IMR-90 (cell line): ENCODE data around the gene TMEM253. TPM values are rescaled to one million over a fixed set of nuclear protein-coding genes. Genes with fewer than 3 reads are reported as not detected.

Experiments used
- ATAC-seq: fragments of 200-7000 bp; cut with Tn5 transposase; 2 replicates; pipeline ENCODE4 v1.9.1; 2020; ENCODE audit warnings: low read depth, mild to moderate bottlenecking, moderate library complexity
- BruUV-seq: library from RNA; stranded (reverse); fragments of 400-500 nt; replicated peaks from 2 replicates; lab custom pipeline; 2021; lab: Mats Ljungman, UMichigan
- CTCF ChIA-PET: fragments of 300-600 bp; formaldehyde crosslinking; extraction: SDS; loops from one replicate; lab custom pipeline; 2021; ENCODE audit warnings: antibody characterized with exemption; lab: Yijun Ruan, JAX
- POLR2A ChIA-PET: fragments of 300-600 bp; sonication (Branson Sonifier 250); formaldehyde crosslinking; loops from one replicate; lab custom pipeline; 2022; ENCODE audit warnings: antibody characterized with exemption; ENCODE audit not compliant: unreplicated experiment; lab: Charles Lee
- DNase-seq: peaks from one replicate; pipeline ENCODE4 v3.0.0; 2013
- H2AFZ ChIP-seq: replicated peaks from 2 replicates; pipeline ENCODE3; 2013; ENCODE audit warnings: low read length, mild to moderate bottlenecking; ENCODE audit not compliant: poor library complexity
- H2AK5ac ChIP-seq: 2 replicates; pipeline ENCODE4 v1.6.1; 2013; ENCODE audit warnings: low read depth, low read length, inconsistent platforms
- H2AK9ac ChIP-seq: replicated peaks from 2 replicates; pipeline ENCODE3; 2013; ENCODE audit warnings: mild to moderate bottlenecking, low read depth, low read length, moderate library complexity; ENCODE audit not compliant: poor library complexity
- H2BK120ac ChIP-seq: 2 replicates; pipeline ENCODE4 v1.6.1; 2013; ENCODE audit warnings: low read depth, low read length, inconsistent platforms
- H2BK15ac ChIP-seq: 3 replicates; pipeline ENCODE4 v1.6.1; 2013; ENCODE audit warnings: low read depth, low read length, inconsistent platforms
- H2BK20ac ChIP-seq: 2 replicates; pipeline ENCODE4 v1.6.1; 2013; ENCODE audit warnings: low read depth, mild to moderate bottlenecking, inconsistent platforms, low read length, moderate library complexity
- H2BK5ac ChIP-seq: 2 replicates; pipeline ENCODE4 v1.6.1; 2013; ENCODE audit warnings: mild to moderate bottlenecking, low read depth, low read length, inconsistent platforms; ENCODE audit not compliant: poor library complexity, severe bottlenecking
- H3K14ac ChIP-seq: replicated peaks from 2 replicates; pipeline ENCODE4 v1.6.1; 2013; ENCODE audit warnings: low read depth, low read length, inconsistent platforms
- H3K18ac ChIP-seq: 2 replicates; pipeline ENCODE4 v1.6.1; 2013; ENCODE audit warnings: low read depth, low read length, control low read depth
- H3K23ac ChIP-seq: 2 replicates; pipeline ENCODE4 v1.6.1; 2013; ENCODE audit warnings: low read depth, low read length, inconsistent platforms
- H3K27ac ChIP-seq: 2 replicates; pipeline ENCODE4 v1.5.1; 2013; ENCODE audit warnings: mild to moderate bottlenecking, control low read depth, low read length; ENCODE audit not compliant: insufficient read depth
- H3K27me3 ChIP-seq: 2 replicates; pipeline ENCODE4 v1.6.1; 2013; ENCODE audit warnings: low read length; ENCODE audit not compliant: control insufficient read depth, insufficient read depth
- H3K36me3 ChIP-seq: 2 replicates; pipeline ENCODE4 v1.6.1; 2013; ENCODE audit warnings: low read length, mixed read lengths; ENCODE audit not compliant: control insufficient read depth, insufficient read depth
- H3K4ac ChIP-seq: 2 replicates; pipeline ENCODE4 v1.6.1; 2013; ENCODE audit warnings: low read depth, low read length, inconsistent platforms
- H3K4me1 ChIP-seq: 2 replicates; pipeline ENCODE4 v1.6.1; 2013; ENCODE audit warnings: low read length, mixed read lengths; ENCODE audit not compliant: control insufficient read depth, insufficient read depth
- H3K4me2 ChIP-seq: 2 replicates; pipeline ENCODE4 v1.6.1; 2013; ENCODE audit warnings: low read depth, mild to moderate bottlenecking, control low read depth, low read length, moderate library complexity
- H3K4me3 ChIP-seq: 2 replicates; pipeline ENCODE4 v1.5.1; 2013; ENCODE audit warnings: low read depth, mild to moderate bottlenecking, control low read depth, low read length, moderate library complexity; ENCODE audit not compliant: insufficient read depth
- H3K56ac ChIP-seq: 2 replicates; pipeline ENCODE4 v1.6.1; 2013; ENCODE audit warnings: low read length, inconsistent platforms; ENCODE audit not compliant: insufficient read depth; ENCODE audit errors: extremely low read depth
- H3K79me1 ChIP-seq, 2 experiments: 2 replicates each; pipeline ENCODE4 v1.6.1; 2013; ENCODE audit warnings: low read length in 2 of 2, inconsistent platforms in 1 of 2, low read depth in 1 of 2
- H3K9ac ChIP-seq: 2 replicates; pipeline ENCODE4 v1.6.1; 2013; ENCODE audit warnings: low read depth, low read length, control low read depth
- H3K9me1 ChIP-seq: 2 replicates; pipeline ENCODE4 v1.6.1; 2013; ENCODE audit warnings: low read length, inconsistent platforms; ENCODE audit not compliant: insufficient read depth
- H3K9me3 ChIP-seq: 2 replicates; pipeline ENCODE4 v1.6.1; 2013; ENCODE audit warnings: low read length; ENCODE audit not compliant: control insufficient read depth, insufficient read depth
- H4K20me1 ChIP-seq: 2 replicates; pipeline ENCODE4 v1.6.1; 2013; ENCODE audit warnings: low read length, inconsistent platforms; ENCODE audit not compliant: insufficient read depth
- H4K5ac ChIP-seq: 2 replicates; pipeline ENCODE4 v1.6.1; 2013; ENCODE audit warnings: mild to moderate bottlenecking, low read depth, low read length, control low read depth
- H4K8ac ChIP-seq, 2 experiments: 2 replicates each; pipeline ENCODE4 v1.6.1; 2013; ENCODE audit warnings: low read depth in 2 of 2, low read length in 2 of 2, control low read depth in 1 of 2, inconsistent platforms in 1 of 2
- H4K91ac ChIP-seq: 2 replicates; pipeline ENCODE4 v1.6.1; 2013; ENCODE audit warnings: low read depth, low read length, inconsistent platforms; ENCODE audit not compliant: insufficient read depth
- BHLHE40 ChIP-seq: fragments of 150-350 bp; IDR thresholded peaks from 2 replicates; pipeline ENCODE4 v1.6.1; 2016; ENCODE audit warnings: mild to moderate bottlenecking, low read depth, low read length
- CEBPB ChIP-seq: IDR thresholded peaks from 2 replicates; pipeline ENCODE4 v1.6.1; 2012; ENCODE audit warnings: low read depth, low read length, improper control_type of control experiment
- FOS ChIP-seq: fragments of 150-350 bp; IDR thresholded peaks from 2 replicates; pipeline ENCODE4 v1.6.1; 2016; ENCODE audit warnings: low read depth, low read length
- MAFK ChIP-seq: IDR thresholded peaks from 2 replicates; pipeline ENCODE4 v1.6.1; 2012; ENCODE audit warnings: low read depth, low read length, improper control_type of control experiment
- NFE2L2 ChIP-seq: fragments of 150-350 bp; IDR thresholded peaks from 2 replicates; pipeline ENCODE4 v1.6.1; 2016; ENCODE audit warnings: low read depth, mild to moderate bottlenecking, low read length
- POLR2A ChIP-seq: IDR thresholded peaks from 2 replicates; pipeline ENCODE4 v1.6.1; 2012; ENCODE audit warnings: mild to moderate bottlenecking, low read depth, low read length
- RAD21 ChIP-seq: IDR thresholded peaks from 2 replicates; pipeline ENCODE4 v1.6.1; 2012; ENCODE audit warnings: low read length, improper control_type of control experiment
- RCOR1 ChIP-seq: IDR thresholded peaks from 2 replicates; pipeline ENCODE4 v1.6.1; 2012; ENCODE audit warnings: mild to moderate bottlenecking, low read length, improper control_type of control experiment; ENCODE audit not compliant: insufficient replicate concordance
- RFX5 ChIP-seq: IDR thresholded peaks from 2 replicates; pipeline ENCODE4 v1.8.0; 2012; ENCODE audit warnings: low read depth, mild to moderate bottlenecking, low read length, moderate library complexity
- SMC3 ChIP-seq: fragments of 150-350 bp; IDR thresholded peaks from 2 replicates; pipeline ENCODE4 v1.6.1; 2016; ENCODE audit warnings: low read depth, mild to moderate bottlenecking, antibody characterized with exemption, low read length, moderate library complexity
- WGBS, 2 experiments: methylation state at CpG; one replicate each; pipeline versions ENCODE4 v1.1.5 to v1.1.7; 2013; ENCODE audit warnings: missing lambda C conversion rate in 2 of 2; ENCODE audit not compliant: insufficient read length in 1 of 2; ENCODE audit errors: extremely low coverage in 2 of 2; 5-methylcytosine and 5-hydroxymethylcytosine counted together
- dilution Hi-C: fragments of 300-500 bp; cut with HindIII; formaldehyde crosslinking; loops from one replicate; pipeline ENCODE4 v1.14.3; 2018; ENCODE audit warnings: low sequenced_read_pairs; ENCODE audit not compliant: unreplicated experiment
- in situ Hi-C: fragments of 300-500 bp; cut with MboI; formaldehyde crosslinking; loops from 3 replicates; pipeline ENCODE4 v1.14.3; 2019; ENCODE audit warnings: low sequenced_read_pairs, inconsistent platforms, mixed read lengths
- intact Hi-C: fragments of 100-400 bp; cut with micrococcal nuclease; formaldehyde crosslinking; loops from 2 replicates; pipeline ENCODE4 v1.10.0; 2022
- polyA plus RNA-seq, 3 experiments: library from polyadenylated mRNA; depleted of rRNA; stranded (reverse); fragments of >200 nt; gene quantifications; 2 replicates each; pipeline ENCODE4 v1.2.3, GENCODE V29; 2012; ENCODE audit warnings: low replicate concordance in 1 of 3
- total RNA-seq: library from RNA; depleted of rRNA; stranded (reverse); fragments of >200 nt; gene quantifications from 2 replicates; pipeline ENCODE4 v1.2.3, GENCODE V29; 2012
- TF ChIP-seq, protein P1 (sequence below): fragments of 150-350 bp; IDR thresholded peaks from 2 replicates; pipeline ENCODE4 v1.6.1; 2017; ENCODE audit warnings: mild to moderate bottlenecking, antibody characterized with exemption, low read length, low read depth
- TF ChIP-seq, protein P2 (sequence below): fragments of 150-350 bp; IDR thresholded peaks from 2 replicates; pipeline ENCODE4 v1.6.1; 2016; ENCODE audit warnings: low read depth, mild to moderate bottlenecking, low read length, moderate library complexity, borderline replicate concordance
- TF ChIP-seq, protein P3 (sequence below): conservative IDR thresholded peaks from 2 replicates; pipeline ENCODE4 v1.5.1; 2012; ENCODE audit warnings: mild to moderate bottlenecking, low read depth, low read length, improper control_type of control experiment

The TMEM253 gene
- total and polyA plus RNA-seq, 2 of the 4 experiments (the other 2 are of a cell fraction): 0.07 TPM; not detected in 1

DNA sequence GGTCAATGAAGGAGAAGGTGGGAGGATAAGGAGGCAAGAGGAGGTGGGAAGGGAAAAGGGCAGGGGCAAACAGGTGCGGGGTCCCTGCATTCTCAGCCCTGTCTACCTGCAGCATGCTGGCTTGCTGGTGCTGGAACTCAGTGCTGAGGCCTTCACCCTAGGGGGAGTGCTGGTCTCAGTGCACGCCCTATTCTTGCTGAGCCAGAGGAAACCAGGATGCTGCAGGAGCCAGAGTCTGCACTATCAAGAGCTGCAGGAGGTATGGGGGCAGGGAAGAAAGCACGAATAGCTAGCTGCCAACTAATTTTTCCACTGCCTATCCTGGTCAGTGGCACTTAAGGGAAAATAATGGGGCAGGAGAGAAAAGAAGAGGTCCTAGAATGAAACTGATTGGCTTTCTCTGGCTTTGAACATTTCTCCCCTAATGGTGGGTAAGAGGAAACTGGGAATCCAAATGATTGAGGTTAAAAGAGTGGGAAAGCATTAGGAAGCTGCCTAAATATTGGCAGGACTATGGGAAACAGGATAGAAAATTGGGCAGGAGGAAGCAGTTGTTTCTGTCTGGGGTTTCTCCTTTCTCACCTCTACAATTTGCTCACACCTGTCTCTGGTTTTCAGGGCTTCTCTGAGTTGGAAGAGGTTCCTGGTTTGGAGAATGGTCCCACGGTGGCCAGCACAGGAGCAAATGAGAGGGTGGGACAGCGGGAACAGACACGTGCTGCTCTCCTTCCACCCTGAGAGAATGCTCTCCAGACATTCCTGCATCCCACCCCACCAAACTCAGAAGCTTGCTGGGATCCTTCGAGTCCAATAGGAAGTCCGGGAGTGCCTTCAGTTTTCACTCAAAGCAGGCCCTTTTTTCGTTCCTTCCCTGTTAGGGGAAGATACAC lies 1.9 kb downstream of the TMEM253 start:
- Histone ChIP-seq H4K20me1 (no peaks in the 10 kb centered on the region), H3K4me3 (peak overlapping the region; percentile 36), H3K14ac (peak overlapping the region; percentile 82), H4K5ac (peak overlapping the region; percentile 68), H3K9me3 (no peaks in the 10 kb centered on the region), H3K56ac (peak overlapping the region; percentile 37), H4K91ac (peak overlapping the region; percentile 70), H2BK20ac (no peak overlapping the region; the same call in 1 of the 2 replicates), H2AK5ac (peak overlapping the region; percentile 20; the same call in 1 of the 2 replicates), H3K27me3 (no peaks in the 10 kb centered on the region), H3K36me3 (no peaks in the 10 kb centered on the region), H3K9ac (peak overlapping the region; percentile 64), H4K8ac (peak overlapping the region; percentile 39 to 94), H3K4me1 (peaks cover 6% of the 10 kb centered on the region), H3K4ac (peak overlapping the region; percentile 75), H3K4me2 (peak overlapping the region; percentile 85), H3K27ac (0 out of 2 replicates have a peak overlapping the region, but pooled peaks have one; percentile 39), H3K18ac (no peak overlapping the region), H3K79me1 (0 out of 4 replicates have a peak, but pooled peaks cover 0 to 2% of the 10 kb centered on the region in 2 experiments), H3K23ac (peak overlapping the region; percentile 70; the same call in 1 of the 2 replicates), H2BK5ac (no peak overlapping the region), H3K9me1 (peaks cover 3% of the 10 kb centered on the region; the same call in 1 of the 2 replicates), H2BK120ac (peak overlapping the region; percentile 64), H2AFZ (peak overlapping the region; percentile 100), H2AK9ac (peak overlapping the region; percentile 23), H2BK15ac (peak overlapping the region; percentile 11; the same call in 1 of the 3 replicates)
- CTCF ChIA-PET: interaction anchor here (0.6 to 4.2 kb wide), 7 partner anchors 11 to 91 kb away, joined by 3 to 44 read pairs (median 6); no protein-coding TSS in a partner anchor
- dilution Hi-C loops: no loop called here
- POLR2A ChIA-PET: no interaction called here
- WGBS, 2 experiments: no CpG with 5 or more reads among the region's 9 CpGs
- DNase-seq: no peak
- in situ Hi-C loops: loop anchor here (5.0 kb wide), 1 partner anchor 85 kb away; no protein-coding TSS in a partner anchor
- BruUV-seq: no TSS peak
- ATAC-seq: no peak
- intact Hi-C loops: loop anchor here (5.0 kb wide), 2 partner anchors 245 to 420 kb away; partner anchors contain the start of gene RNASE4
- TF ChIP-seq, protein P1, sequence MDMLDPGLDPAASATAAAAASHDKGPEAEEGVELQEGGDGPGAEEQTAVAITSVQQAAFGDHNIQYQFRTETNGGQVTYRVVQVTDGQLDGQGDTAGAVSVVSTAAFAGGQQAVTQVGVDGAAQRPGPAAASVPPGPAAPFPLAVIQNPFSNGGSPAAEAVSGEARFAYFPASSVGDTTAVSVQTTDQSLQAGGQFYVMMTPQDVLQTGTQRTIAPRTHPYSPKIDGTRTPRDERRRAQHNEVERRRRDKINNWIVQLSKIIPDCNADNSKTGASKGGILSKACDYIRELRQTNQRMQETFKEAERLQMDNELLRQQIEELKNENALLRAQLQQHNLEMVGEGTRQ: no peak
- TF ChIP-seq FOS: no peak
- no peak for TF ChIP-seq CEBPB
- no peak for TF ChIP-seq NFE2L2
- TF ChIP-seq, protein P2, sequence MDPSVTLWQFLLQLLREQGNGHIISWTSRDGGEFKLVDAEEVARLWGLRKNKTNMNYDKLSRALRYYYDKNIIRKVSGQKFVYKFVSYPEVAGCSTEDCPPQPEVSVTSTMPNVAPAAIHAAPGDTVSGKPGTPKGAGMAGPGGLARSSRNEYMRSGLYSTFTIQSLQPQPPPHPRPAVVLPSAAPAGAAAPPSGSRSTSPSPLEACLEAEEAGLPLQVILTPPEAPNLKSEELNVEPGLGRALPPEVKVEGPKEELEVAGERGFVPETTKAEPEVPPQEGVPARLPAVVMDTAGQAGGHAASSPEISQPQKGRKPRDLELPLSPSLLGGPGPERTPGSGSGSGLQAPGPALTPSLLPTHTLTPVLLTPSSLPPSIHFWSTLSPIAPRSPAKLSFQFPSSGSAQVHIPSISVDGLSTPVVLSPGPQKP: no peak
- TF ChIP-seq POLR2A: no peak
- no peak for TF ChIP-seq RFX5
- TF ChIP-seq MAFK: no peak
- no peak for TF ChIP-seq SMC3
- TF ChIP-seq BHLHE40: no peak
- TF ChIP-seq RAD21: no peak
- TF ChIP-seq RCOR1: no peak
- TF ChIP-seq, protein P3, sequence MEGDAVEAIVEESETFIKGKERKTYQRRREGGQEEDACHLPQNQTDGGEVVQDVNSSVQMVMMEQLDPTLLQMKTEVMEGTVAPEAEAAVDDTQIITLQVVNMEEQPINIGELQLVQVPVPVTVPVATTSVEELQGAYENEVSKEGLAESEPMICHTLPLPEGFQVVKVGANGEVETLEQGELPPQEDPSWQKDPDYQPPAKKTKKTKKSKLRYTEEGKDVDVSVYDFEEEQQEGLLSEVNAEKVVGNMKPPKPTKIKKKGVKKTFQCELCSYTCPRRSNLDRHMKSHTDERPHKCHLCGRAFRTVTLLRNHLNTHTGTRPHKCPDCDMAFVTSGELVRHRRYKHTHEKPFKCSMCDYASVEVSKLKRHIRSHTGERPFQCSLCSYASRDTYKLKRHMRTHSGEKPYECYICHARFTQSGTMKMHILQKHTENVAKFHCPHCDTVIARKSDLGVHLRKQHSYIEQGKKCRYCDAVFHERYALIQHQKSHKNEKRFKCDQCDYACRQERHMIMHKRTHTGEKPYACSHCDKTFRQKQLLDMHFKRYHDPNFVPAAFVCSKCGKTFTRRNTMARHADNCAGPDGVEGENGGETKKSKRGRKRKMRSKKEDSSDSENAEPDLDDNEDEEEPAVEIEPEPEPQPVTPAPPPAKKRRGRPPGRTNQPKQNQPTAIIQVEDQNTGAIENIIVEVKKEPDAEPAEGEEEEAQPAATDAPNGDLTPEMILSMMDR: no peak
